ENCODE data around the gene RPRD1A. TPM values are rescaled to one million over a fixed set of nuclear protein-coding genes. Genes with fewer than 3 reads are reported as not detected.

RPRD1A gene
- total RNA-seq, 1 donor from 2014 or later: 35.0 TPM

DNA sequence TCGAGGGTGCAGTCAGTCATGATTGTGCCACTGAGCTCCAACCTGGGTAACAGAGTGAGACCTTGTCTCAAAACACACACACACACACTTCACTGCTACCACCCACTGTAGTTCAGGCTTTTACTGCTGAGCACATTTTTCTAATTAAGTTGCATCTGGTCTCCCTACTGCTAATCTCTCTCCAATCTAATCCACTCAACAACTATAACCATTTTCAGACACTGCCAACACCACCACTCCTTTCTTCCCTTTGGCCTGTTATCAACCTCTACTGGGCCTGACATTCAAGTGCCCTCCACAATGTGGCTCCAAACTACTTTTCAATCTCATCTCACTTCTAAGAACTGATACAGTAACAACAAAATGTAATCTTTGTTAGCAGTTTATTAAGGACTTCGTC, 50.1 kb downstream of the RPRD1A start:
- Histone ChIP-seq H3K4me3 (ENCODE audit: low read length in 3 of 3) (no peak overlapping the region), H3K27ac (ENCODE audit: low read depth, low read length) (no peak overlapping the region), H3K4me1 (ENCODE audit: control insufficient read depth in 3 of 3, insufficient read depth in 3 of 3, low read length in 3 of 3) (no peaks in the 10 kb centered on the region), H3K9me3 (ENCODE audit: control insufficient read depth in 3 of 3, low read length in 3 of 3) (no peaks in the 10 kb centered on the region), H3K27me3 (ENCODE audit: control insufficient read depth in 3 of 3, insufficient read depth in 3 of 3, low read length in 3 of 3) (no peaks in the 10 kb centered on the region), H3K36me3 (ENCODE audit: control insufficient read depth in 3 of 3, insufficient read depth in 3 of 3, low read length in 3 of 3) (no peaks in the 10 kb centered on the region), H3K9ac (ENCODE audit: low read depth in 1 of 3, low read length in 3 of 3) (no peak overlapping the region)

DNA sequence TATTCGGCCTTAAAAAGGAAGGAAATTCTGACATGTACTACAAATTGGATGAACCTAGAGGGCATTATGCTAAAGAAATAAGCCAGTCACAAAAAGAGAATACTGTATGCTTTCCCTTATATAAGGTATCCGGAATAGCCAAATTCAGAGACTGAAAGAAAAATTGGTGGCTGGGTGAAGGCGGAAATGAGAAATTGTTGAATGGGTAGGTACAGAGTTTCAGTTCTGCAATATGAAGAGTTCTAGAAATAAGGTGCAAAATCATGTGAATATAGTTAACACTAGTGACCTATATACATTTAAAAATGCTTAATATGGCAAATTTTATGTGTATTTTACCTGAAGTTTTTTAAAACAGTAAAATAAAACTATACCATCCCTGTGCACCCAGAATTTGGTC, 51.7 kb downstream of the RPRD1A start:
- Histone ChIP-seq H3K4me1 (ENCODE audit: control insufficient read depth in 3 of 3, insufficient read depth in 3 of 3, low read length in 3 of 3) (no peaks in the 10 kb centered on the region), H3K36me3 (ENCODE audit: control insufficient read depth in 3 of 3, insufficient read depth in 3 of 3, low read length in 3 of 3) (no peaks in the 10 kb centered on the region)

DNA sequence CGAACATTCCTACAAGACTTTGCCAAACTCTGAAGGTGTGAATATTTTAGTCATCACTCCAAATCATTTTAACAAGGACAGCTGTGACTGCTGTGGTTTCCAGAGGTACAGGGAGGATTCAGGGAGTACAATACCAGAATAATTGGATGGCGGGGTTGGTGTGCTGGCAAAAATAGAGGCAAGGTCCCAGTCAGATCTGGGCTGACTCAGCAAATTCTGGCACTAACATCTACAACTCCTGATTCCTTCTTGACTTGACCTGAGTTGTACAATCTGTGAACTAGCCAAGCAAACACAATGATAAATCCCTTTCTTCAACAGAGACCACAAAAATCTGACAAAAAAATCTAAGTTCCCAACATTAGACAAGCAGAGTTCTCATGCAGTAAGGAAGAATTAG, 54.5 kb downstream of the RPRD1A start:
- Histone ChIP-seq H3K4me3 (ENCODE audit: low read length in 3 of 3) (no peak overlapping the region), H3K36me3 (ENCODE audit: control insufficient read depth in 3 of 3, insufficient read depth in 3 of 3, low read length in 3 of 3) (no peaks in the 10 kb centered on the region), H3K4me1 (ENCODE audit: control insufficient read depth in 3 of 3, insufficient read depth in 3 of 3, low read length in 3 of 3) (no peaks in the 10 kb centered on the region), H3K27ac (ENCODE audit: low read depth, low read length) (no peak overlapping the region), H3K9ac (ENCODE audit: low read depth in 1 of 3, low read length in 3 of 3) (no peak overlapping the region), H3K27me3 (ENCODE audit: control insufficient read depth in 3 of 3, insufficient read depth in 3 of 3, low read length in 3 of 3) (no peaks in the 10 kb centered on the region), H3K9me3 (ENCODE audit: control insufficient read depth in 3 of 3, low read length in 3 of 3) (no peaks in the 10 kb centered on the region)

More for the DNA sequence above, 51.7 kb downstream of the RPRD1A start:
- Histone ChIP-seq H3K9ac (ENCODE audit: low read depth in 1 of 3, low read length in 3 of 3) (no peak overlapping the region), H3K27me3 (ENCODE audit: control insufficient read depth in 3 of 3, insufficient read depth in 3 of 3, low read length in 3 of 3) (no peaks in the 10 kb centered on the region), H3K27ac (ENCODE audit: low read depth, low read length) (no peak overlapping the region), H3K9me3 (ENCODE audit: control insufficient read depth in 3 of 3, low read length in 3 of 3) (no peaks in the 10 kb centered on the region), H3K4me3 (ENCODE audit: low read length in 3 of 3) (no peak overlapping the region)

DNA sequence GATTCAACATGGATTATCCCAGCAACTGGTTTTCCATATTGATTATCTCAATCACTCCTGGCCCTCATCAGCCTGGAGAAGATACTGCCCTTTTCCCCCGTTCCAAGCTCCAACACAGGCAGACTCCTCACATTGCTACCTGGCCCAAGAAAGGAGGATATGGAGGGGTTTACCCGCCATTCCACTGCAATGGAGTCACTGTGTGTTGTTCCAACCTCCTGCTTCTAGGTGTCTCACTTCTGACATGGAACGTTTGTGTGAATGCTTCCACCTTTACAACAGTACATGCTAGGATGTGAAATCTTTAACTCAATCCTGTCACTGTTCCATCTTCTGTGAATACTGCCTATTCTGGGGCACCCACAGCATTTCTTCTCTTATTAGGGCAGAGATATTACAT, 58.1 kb downstream of the RPRD1A start:
- Histone ChIP-seq H3K4me1 (ENCODE audit: control insufficient read depth in 3 of 3, insufficient read depth in 3 of 3, low read length in 3 of 3) (no peaks in the 10 kb centered on the region), H3K27ac (ENCODE audit: low read depth, low read length) (no peak overlapping the region), H3K36me3 (ENCODE audit: control insufficient read depth in 3 of 3, insufficient read depth in 3 of 3, low read length in 3 of 3) (no peaks in the 10 kb centered on the region), H3K27me3 (ENCODE audit: control insufficient read depth in 3 of 3, insufficient read depth in 3 of 3, low read length in 3 of 3) (no peaks in the 10 kb centered on the region), H3K9me3 (ENCODE audit: control insufficient read depth in 3 of 3, low read length in 3 of 3) (no peaks in the 10 kb centered on the region), H3K9ac (ENCODE audit: low read depth in 1 of 3, low read length in 3 of 3) (no peak overlapping the region), H3K4me3 (ENCODE audit: low read length in 3 of 3) (no peak overlapping the region)

DNA sequence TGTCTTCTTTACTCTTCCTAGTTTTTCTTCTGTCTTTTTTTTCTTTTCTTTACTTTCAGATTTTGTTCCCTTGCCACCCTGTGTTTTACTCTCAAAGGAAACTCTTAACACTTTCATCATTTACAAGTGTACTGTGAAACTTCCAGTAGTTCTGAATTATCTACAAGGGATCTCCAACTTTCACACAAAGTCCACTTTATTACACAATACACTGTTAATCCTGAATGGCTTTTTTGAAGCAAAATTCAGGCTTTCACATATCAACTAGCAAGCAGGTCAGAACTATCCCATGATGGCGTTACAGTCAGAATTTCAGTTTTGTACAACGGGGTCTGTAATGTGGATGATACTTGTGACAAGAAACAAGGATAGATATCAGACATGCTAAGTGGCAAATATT, 60.4 kb downstream of the RPRD1A start:
- Histone ChIP-seq H3K9me3 (ENCODE audit: control insufficient read depth in 3 of 3, low read length in 3 of 3) (no peaks in the 10 kb centered on the region), H3K27ac (ENCODE audit: low read depth, low read length) (no peak overlapping the region), H3K4me3 (ENCODE audit: low read length in 3 of 3) (no peak overlapping the region), H3K27me3 (ENCODE audit: control insufficient read depth in 3 of 3, insufficient read depth in 3 of 3, low read length in 3 of 3) (no peaks in the 10 kb centered on the region), H3K9ac (ENCODE audit: low read depth in 1 of 3, low read length in 3 of 3) (no peak overlapping the region), H3K36me3 (ENCODE audit: control insufficient read depth in 3 of 3, insufficient read depth in 3 of 3, low read length in 3 of 3) (no peaks in the 10 kb centered on the region), H3K4me1 (ENCODE audit: control insufficient read depth in 3 of 3, insufficient read depth in 3 of 3, low read length in 3 of 3) (no peaks in the 10 kb centered on the region)

DNA sequence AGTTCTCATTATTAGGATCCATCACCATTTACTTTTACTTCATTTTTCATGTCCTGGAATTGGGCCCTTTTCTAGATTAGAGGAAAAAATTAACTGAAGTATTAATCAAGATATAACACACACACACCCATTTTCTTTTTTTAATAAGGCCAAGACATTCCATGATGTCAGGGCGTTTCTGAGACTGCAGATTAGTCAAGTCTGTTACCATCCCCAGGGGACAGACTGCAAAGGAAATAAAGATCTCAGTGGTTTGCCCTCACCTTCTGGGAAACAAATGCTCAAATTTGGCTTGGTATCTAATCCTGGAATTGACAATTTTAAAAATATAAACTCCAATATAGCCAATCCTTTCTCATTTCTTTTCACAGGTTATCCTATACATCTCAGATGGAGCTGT, 67.4 kb downstream of the RPRD1A start:
- Histone ChIP-seq H3K36me3 (ENCODE audit: control insufficient read depth in 3 of 3, insufficient read depth in 3 of 3, low read length in 3 of 3) (no peaks in the 10 kb centered on the region), H3K4me3 (ENCODE audit: low read length in 3 of 3) (no peak overlapping the region), H3K27me3 (ENCODE audit: control insufficient read depth in 3 of 3, insufficient read depth in 3 of 3, low read length in 3 of 3) (no peaks in the 10 kb centered on the region), H3K9me3 (ENCODE audit: control insufficient read depth in 3 of 3, low read length in 3 of 3) (no peaks in the 10 kb centered on the region), H3K27ac (ENCODE audit: low read depth, low read length) (no peak overlapping the region), H3K9ac (ENCODE audit: low read depth in 1 of 3, low read length in 3 of 3) (no peak overlapping the region), H3K4me1 (ENCODE audit: control insufficient read depth in 3 of 3, insufficient read depth in 3 of 3, low read length in 3 of 3) (no peaks in the 10 kb centered on the region)

DNA sequence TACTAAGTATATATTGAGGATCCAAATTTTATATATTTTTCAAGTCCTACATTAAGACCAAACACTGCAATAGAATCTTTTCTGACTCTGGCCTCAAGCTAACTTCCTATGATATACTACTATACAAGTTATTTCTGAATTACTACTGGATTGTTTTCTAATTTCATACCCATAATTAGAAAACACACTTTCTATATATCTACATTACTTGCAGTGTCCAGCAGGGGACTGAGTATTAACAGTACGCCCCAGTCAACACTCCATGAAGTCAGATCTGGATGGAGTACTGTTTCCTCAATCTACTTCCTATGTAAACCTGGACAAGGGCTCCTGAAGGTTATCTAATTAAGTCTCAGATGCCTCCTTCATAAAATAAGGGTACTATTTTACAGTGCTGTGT, 68.4 kb downstream of the RPRD1A start:
- Histone ChIP-seq H3K4me1 (ENCODE audit: control insufficient read depth in 3 of 3, insufficient read depth in 3 of 3, low read length in 3 of 3) (no peaks in the 10 kb centered on the region), H3K27me3 (ENCODE audit: control insufficient read depth in 3 of 3, insufficient read depth in 3 of 3, low read length in 3 of 3) (no peaks in the 10 kb centered on the region), H3K36me3 (ENCODE audit: control insufficient read depth in 3 of 3, insufficient read depth in 3 of 3, low read length in 3 of 3) (no peaks in the 10 kb centered on the region), H3K27ac (ENCODE audit: low read depth, low read length) (no peak overlapping the region), H3K9ac (ENCODE audit: low read depth in 1 of 3, low read length in 3 of 3) (no peak overlapping the region), H3K4me3 (ENCODE audit: low read length in 3 of 3) (no peak overlapping the region), H3K9me3 (ENCODE audit: control insufficient read depth in 3 of 3, low read length in 3 of 3) (no peaks in the 10 kb centered on the region)

DNA sequence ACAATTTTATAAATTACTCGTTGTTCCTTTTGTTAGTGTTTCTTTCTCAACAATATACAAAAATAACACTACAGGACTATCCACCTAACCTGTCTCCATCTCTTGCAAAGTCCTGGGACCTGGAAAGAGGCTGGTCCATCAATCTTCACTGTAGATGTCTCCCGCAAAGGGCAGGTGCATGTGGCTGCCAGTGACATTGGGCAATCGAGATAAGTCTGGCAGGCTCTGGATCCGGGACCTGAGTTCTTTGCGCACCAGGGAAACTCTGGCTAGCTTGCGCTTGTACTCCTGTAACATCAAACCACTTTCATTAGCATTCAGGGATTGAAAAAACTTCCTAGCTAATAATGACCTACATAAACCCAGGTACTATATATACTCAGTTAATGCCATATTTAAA, 74.3 kb downstream of the RPRD1A start:
- Histone ChIP-seq H3K9me3 (ENCODE audit: control insufficient read depth in 3 of 3, low read length in 3 of 3) (no peaks in the 10 kb centered on the region), H3K4me3 (ENCODE audit: low read length in 3 of 3) (no peak overlapping the region), H3K9ac (ENCODE audit: low read depth in 1 of 3, low read length in 3 of 3) (no peak overlapping the region), H3K27ac (ENCODE audit: low read depth, low read length) (no peak overlapping the region), H3K27me3 (ENCODE audit: control insufficient read depth in 3 of 3, insufficient read depth in 3 of 3, low read length in 3 of 3) (no peaks in the 10 kb centered on the region), H3K4me1 (ENCODE audit: control insufficient read depth in 3 of 3, insufficient read depth in 3 of 3, low read length in 3 of 3) (no peaks in the 10 kb centered on the region), H3K36me3 (ENCODE audit: control insufficient read depth in 3 of 3, insufficient read depth in 3 of 3, low read length in 3 of 3) (peaks cover 2 to 15% (median 11%) of the 10 kb centered on the region in 3 donors)

DNA sequence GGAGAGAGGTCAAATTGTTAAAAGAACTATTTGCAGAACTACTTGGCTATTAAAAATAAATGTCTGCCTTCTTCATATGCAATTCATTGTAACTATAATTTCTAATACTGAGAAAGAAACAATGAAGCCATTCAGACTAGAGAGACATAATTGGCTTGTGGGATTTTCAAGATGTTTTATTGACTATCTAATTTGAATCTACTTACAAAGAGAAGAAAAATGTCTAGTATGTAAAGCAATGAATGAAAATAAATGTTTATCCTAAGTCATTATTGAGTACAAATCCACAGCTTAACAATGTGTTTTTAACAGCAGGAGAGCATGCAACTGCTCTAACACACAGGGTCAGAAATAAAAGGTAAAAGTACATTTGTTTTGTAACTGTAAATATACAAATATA, 75.7 kb downstream of the RPRD1A start:
- H3K4me3 ChIP-seq (ENCODE audit: low read length in 3 of 3): no peak overlapping the region
- H3K9me3 ChIP-seq (ENCODE audit: control insufficient read depth in 3 of 3, low read length in 3 of 3): no peaks in the 10 kb centered on the region
- H3K27me3 ChIP-seq (ENCODE audit: control insufficient read depth in 3 of 3, insufficient read depth in 3 of 3, low read length in 3 of 3): no peaks in the 10 kb centered on the region
- no peaks in the 10 kb centered on the region for H3K4me1 ChIP-seq (ENCODE audit: control insufficient read depth in 3 of 3, insufficient read depth in 3 of 3, low read length in 3 of 3)
- H3K9ac ChIP-seq (ENCODE audit: low read depth in 1 of 3, low read length in 3 of 3): no peak overlapping the region
- peaks cover 2 to 16% (median 11%) of the 10 kb centered on the region in 3 donors for H3K36me3 ChIP-seq (ENCODE audit: control insufficient read depth in 3 of 3, insufficient read depth in 3 of 3, low read length in 3 of 3)
- H3K27ac ChIP-seq (ENCODE audit: low read depth, low read length): no peak overlapping the region

DNA sequence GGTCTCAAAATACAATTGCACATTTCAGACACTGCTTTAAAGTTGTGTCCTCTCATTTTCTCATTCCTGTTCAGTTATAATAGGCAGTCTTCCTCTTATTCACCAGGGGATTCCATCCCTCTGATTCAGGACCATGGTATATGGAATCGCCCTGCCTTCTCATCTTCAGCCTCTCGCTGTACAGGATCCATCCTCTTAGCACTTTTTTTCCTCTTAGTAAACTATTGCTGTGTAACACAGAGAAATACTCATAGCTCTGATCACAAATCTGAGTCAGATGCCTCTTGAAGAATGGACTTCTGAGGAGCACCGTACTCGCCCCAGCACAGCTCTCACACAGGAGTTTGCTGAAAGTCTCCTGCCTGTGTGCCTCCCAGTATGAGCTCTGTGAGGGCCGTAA, 83.5 kb downstream of the RPRD1A start:
- no peak overlapping the region for H3K27ac ChIP-seq (ENCODE audit: low read depth, low read length)

DNA sequence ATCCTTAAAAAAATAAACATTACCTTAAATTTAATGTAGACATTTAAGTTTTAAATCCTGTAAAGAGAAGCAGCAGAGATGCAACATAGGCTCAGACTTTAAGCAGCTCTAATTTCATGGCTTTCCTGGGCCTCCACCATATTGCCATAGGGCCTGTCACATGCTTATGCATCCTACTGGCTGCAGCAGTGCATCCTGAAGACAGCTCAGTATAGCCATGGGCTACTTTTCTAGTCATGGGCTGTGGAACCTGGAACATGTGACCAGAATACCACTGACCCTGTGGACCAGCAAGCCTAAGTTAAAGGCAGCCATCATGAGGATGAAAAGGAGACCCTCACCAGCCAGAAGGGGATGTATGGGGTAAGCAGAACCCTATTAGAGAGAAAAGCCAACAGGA, 84.2 kb downstream of the RPRD1A start:
- Histone ChIP-seq H3K9me3 (ENCODE audit: control insufficient read depth in 3 of 3, low read length in 3 of 3) (no peaks in the 10 kb centered on the region), H3K36me3 (ENCODE audit: control insufficient read depth in 3 of 3, insufficient read depth in 3 of 3, low read length in 3 of 3) (peaks cover 16 to 28% (median 26%) of the 10 kb centered on the region in 3 donors), H3K9ac (ENCODE audit: low read depth in 1 of 3, low read length in 3 of 3) (no peak overlapping the region), H3K27me3 (ENCODE audit: control insufficient read depth in 3 of 3, insufficient read depth in 3 of 3, low read length in 3 of 3) (no peaks in the 10 kb centered on the region), H3K4me3 (ENCODE audit: low read length in 3 of 3) (no peak overlapping the region), H3K27ac (ENCODE audit: low read depth, low read length) (no peak overlapping the region), H3K4me1 (ENCODE audit: control insufficient read depth in 3 of 3, insufficient read depth in 3 of 3, low read length in 3 of 3) (no peaks in the 10 kb centered on the region)

More for the DNA sequence above, 83.5 kb downstream of the RPRD1A start:
- H3K4me1 ChIP-seq (ENCODE audit: control insufficient read depth in 3 of 3, insufficient read depth in 3 of 3, low read length in 3 of 3): no peaks in the 10 kb centered on the region
- H3K4me3 ChIP-seq (ENCODE audit: low read length in 3 of 3): no peak overlapping the region
- H3K36me3 ChIP-seq (ENCODE audit: control insufficient read depth in 3 of 3, insufficient read depth in 3 of 3, low read length in 3 of 3): peaks cover 11 to 25% (median 23%) of the 10 kb centered on the region in 3 donors
- no peak overlapping the region for H3K9ac ChIP-seq (ENCODE audit: low read depth in 1 of 3, low read length in 3 of 3)
- H3K9me3 ChIP-seq (ENCODE audit: control insufficient read depth in 3 of 3, low read length in 3 of 3): no peaks in the 10 kb centered on the region
- no peaks in the 10 kb centered on the region for H3K27me3 ChIP-seq (ENCODE audit: control insufficient read depth in 3 of 3, insufficient read depth in 3 of 3, low read length in 3 of 3)

Data from skeletal muscle tissue (tissue), 4 donors.